Umbilical cord (tissue), 2 donors: ENCODE measurements around the gene MACF1. TPM values are rescaled to one million over a fixed set of nuclear protein-coding genes. Genes with fewer than 3 reads are reported as not detected.

Experiments
- DNase-seq: peaks from one replicate; pipeline ENCODE4 v3.0.0-alpha.2; 2015; ENCODE audit warnings: low spot score
- total RNA-seq: library from RNA; depleted of rRNA; stranded (reverse); fragments of >200 nt; gene quantifications from one replicate; pipeline ENCODE4 v1.2.3, GENCODE V29; 2014; ENCODE audit warnings: low replicate concordance; ENCODE audit not compliant: insufficient read depth

The MACF1 gene
- total RNA-seq, 1 donor from 2014 or later, result 584 TPM

DNA sequence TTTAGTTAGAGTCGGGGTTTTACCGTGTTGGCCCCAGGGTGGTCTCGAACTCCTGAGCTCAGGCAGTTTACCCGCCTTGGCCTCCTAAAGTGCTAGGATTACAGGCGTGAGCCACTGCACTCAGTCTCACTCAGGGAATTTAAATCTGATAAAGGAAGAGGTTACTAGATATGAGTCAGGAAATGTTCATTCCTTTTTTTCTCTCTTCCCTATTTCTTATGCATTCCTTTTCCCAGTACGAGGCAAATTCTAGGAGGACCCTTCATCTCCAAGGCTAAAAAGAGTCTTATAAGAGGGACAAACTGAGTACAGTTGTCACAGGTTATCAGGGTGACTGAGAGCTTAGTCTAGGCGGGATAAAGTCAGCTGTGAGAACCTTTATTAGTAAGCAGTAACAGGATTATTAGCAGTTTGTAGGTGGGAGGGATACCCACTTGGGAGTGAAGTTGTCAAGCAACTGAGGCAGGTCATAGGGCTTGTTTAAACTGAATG lies 9.1 kb downstream of the MACF1 start:
- DNase-seq, result peak; percentile 71

DNA sequence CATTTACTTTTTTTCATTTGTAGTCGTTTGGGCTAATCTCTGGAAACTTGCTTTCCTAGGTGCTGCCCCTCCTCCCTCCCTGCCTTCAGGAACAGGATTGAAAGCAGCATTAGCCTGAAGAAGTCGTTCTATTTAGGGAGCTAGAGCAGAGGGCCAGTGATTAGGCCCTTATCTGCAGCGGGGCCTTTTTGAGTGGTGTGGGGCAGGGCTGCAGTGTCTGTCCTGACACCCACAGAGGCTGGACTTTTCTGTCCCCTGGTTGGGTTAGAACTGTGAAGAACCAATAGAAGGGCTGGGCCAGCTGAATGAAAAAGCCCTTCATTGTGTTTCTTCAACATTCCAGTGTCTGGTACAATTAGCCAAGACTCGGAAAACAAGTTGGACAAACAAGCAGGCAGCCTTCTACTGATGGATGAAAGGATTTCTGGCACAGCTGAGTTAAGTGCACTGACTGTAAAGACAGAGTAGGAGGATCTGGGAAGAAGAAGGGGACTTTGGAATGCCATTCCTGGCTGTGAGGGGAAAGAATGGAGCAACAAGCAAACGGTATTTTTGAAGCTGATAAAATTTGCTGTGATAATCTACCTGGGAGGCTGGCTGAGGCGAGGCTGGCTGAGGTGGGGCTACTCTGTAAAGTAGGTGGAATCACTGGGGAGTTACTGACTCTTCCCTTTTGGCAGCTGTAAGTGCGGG lies 9.7 kb downstream of the MACF1 start:
- DNase-seq, result peak; percentile 67

DNA sequence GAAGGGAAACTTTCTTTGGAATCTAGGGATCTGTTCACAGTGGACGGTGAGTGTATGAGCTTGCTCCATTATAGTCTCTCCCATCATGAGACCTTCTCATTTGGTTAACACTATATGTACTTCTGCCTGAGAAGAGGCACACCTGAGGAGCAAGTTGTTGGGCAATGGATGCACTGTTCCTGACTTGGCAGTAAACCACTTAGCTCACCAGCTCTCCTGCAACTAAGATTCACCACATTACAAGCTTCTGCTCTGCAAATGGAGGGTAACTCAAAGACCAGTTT lies 10.2 kb downstream of the MACF1 start:
- DNase-seq, result peak; percentile 29

DNA sequence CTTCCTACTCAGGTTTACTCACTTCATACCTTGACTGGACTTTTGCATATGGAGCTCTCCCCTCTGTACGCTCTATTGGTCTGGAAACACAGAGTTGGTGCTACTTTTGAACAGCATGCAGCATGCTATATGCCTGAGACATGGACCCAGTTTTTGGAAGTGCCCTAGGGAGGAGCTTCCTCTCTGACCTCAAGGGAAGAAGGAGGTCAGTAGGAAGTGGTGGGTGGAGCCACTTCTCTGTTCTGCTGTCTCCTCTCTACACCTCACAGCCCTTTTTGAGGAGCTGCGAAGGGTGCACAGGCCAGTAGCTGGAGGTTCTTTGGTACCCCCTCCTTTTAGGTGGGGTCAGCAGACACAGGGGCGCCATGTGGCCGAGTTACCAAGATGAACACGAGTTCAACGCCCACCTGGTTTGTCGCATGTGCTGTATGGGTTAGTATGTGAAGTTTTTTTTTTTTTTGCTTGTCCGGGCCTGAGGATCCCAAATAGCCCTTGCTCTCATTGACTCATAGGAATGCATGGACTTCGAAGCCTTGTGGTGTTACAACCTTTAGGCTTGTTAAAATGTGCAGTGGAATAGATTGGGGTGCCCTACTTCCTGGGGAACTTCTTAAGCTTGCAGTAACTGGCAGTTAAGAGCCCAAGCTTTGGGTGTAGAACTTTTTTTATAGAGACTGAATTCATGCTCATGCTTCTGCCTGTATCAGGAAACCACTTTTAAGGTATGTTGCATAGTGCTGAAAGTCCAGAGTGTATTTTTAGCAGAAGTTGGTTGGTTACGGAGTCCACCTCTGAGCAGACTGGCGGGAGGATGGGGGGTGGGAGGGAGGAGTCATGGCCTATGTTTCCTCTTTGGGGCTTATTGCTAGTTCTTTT lies 10.7 kb downstream of the MACF1 start:
- no peak for DNase-seq

DNA sequence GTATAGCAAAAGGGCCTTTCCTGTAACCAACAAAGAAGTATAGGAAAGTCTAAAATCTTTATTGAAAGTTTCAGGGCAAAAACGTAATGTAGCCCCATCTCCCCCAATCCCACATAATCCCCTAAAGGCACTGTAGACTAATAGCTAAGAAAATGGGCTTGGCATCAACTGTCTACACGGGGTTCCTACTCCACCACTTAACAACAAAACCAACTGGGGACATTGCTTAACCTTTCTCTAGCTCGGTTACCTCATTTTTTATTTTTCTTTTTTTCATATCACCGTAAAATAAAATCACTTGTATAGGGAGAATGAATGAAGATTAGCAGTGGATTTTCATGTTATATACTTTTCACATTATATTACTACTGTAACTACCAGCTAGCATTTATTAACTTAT lies 12.3 kb downstream of the MACF1 start:
- DNase-seq, result no peak

DNA sequence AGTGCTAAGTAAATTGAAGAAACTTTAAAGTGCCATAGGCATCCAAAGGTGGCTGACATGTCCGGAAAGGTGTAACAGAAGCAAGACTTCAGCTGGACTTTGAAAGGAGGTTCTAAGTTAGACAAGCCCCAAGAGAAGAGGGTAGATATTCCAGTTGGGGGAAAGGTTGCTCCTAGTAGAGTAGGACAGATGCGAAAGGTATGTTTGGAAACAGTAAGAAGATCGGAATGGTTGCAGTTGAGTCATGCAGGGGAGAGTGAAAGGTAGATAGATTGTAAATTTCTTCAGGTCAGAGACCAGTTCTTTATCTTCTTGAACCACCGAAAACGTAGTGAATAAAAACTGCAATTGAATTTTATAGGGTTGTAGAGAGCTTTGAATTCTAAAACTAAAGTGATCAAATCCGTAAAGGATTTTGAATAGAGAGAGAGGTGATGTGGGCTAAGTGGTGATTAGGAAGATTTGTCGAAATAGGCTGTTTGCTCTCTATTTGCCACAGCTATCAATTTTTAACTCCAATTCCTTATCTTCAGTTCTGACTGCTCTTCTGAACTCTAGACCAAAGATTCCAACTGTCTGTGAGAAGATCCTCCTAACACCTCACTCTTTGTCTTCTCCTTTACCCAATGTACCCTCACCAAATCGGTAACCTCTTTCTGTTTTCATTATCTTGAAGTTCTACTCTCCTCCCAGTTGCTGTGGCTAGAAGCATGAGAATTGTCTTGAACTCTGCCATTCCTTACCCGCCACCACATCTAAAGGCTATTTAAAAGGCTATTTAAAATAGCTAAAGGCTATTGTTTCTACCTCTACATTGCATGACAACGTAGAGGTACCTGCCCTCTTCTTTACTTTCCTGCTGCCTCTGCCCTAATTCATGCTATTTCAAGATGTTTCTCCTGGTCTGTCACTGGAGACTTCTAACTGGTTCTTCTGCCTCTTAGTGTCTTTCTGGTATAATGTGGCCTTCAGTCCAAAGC lies 16.7 kb downstream of the MACF1 start:
- DNase-seq, result no peak

DNA sequence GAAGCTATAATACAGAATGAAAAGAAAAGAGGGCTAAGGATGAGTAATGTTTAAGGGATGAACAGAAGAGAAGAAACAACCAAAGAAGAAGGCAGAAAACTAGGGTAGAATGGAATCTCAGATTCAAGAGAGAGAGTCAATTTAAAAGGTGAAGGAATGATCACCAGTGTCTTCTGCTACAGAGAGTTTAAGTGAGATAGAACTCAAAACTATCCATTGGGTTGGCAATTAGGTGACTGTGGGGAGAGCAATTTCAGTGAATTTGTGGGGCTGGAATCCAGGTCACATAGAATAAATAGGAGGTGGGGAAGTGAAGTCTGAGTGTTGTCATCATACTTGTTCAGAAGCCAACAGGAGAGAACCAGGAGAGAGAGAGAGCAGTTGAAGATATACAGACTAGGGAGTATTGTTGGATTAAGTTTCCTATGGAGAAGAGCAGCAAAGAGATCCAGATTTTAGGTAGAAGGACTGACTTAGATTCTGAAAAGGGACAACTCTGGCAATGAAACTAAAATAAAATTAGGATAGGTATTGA lies 19.9 kb downstream of the MACF1 start:
- no peak for DNase-seq

DNA sequence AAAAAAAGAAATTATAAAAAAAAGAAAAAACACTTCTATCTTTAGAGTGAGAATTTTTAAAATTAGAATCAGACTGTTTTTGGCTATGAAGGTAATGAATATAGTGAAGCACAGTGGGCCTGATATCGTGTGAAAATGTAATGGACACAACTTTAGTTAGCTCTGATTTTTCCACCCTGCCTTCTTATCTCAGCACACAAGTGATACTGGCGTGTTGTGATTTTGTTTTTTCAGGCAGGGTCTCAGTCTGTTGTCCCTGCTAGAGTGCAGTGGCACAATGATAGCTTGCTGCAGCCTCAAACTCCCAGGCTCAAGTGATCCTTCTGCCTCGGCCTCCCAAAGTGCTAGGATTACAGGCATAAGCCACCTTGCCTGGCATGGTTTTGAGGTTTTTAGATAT lies 22.3 kb downstream of the MACF1 start:
- DNase-seq, result no peak

DNA sequence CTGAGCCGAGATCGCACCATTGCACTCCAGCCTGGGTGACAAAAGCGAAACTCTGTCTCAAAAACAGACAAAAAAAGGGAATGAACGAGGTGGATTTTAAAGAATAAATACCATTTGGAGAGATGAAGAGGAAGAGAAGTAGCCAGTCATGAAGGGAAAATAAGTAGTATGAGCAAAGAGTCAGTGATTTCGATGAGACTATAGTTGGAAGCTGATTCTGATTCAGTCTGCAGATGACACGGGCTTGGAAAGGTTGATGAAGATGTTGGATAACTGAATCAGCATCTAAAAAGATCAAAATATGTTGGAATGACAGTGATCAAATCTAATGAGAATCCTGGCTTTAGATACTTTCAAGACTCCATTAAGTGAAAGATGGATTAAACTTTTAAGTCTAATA lies 23.8 kb downstream of the MACF1 start:
- no peak for DNase-seq

DNA sequence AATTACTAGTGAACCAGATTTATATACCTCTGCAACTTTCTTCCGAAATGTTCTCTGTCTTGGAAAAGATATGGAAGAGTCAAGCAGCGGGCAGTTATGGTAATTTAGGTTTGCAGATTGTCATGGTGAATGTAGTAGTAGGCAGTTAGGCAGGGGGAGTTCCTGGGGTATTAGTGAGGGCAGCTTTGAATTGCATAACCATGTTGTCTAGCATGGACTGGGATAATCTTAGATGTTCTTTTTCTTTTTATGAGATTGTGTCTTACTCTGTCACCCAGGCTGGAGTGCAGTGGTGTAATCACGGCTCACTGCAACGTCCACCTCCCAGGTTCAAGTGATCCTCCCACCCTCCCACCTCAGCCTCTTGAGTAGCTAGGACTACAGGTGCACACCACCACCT lies 25.0 kb downstream of the MACF1 start:
- no peak for DNase-seq

DNA sequence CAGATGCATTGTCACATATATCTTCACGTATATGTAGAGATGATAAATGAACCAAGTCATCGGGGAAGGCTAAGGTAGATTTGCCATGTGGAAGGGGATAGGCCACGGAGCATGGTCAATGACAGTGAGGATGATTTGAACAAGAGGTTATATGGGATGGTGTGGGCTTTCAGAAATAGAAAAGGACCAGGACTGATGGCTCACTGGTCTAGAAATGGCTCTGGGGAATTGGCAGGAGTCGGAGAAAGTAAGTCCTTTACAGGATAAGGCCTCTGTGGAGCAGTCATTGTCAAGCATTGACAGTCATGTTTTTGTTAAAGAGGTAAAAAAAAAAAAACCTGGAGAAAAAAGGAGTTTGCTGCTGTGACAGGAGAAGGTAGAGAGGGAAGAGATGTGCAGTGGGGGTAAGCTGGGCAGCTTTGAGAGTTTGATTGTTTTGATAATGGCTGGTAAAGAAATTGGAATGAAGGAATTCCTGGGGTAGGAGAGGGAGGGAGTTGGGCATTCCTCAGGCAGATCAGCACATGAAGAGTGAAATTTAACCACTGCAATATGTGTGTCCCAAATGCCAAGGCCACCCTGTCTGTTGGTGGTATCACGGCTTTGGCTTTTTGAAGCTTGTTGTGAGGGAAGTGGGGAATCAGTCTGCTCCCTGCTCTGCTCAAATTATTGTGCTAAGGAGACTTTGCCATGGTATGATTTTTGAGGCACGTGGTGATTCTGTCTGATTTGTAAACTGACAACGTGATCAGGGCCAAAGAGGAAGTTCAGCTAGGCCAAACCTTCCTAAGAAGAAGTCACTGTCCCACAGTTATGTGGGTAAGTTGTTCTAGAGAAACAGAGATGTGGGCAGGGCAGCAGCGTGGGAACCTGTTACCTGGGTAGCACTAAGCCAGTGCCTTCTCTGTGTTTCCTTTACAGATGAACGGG lies 26.0 kb downstream of the MACF1 start:
- DNase-seq, result no peak

DNA sequence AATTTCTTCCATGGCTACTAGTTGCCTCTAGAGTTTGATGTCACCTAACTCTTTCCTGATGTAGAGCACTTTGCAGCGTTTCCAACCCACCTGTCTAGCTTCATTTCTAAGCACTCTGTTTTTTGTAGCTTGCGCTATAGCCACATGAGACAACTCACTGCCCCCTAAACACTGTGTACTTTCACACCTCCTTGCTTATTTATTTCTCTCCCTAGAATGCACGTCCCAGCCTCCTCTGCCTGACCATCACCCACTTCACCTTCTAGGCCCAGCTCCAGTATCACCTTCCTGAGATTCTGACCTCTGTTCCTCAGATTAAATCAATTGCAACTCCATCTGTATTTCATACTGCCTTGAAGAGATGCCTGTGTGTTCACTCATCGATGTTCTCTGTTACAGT lies 32.5 kb downstream of the MACF1 start:
- no peak for DNase-seq

DNA sequence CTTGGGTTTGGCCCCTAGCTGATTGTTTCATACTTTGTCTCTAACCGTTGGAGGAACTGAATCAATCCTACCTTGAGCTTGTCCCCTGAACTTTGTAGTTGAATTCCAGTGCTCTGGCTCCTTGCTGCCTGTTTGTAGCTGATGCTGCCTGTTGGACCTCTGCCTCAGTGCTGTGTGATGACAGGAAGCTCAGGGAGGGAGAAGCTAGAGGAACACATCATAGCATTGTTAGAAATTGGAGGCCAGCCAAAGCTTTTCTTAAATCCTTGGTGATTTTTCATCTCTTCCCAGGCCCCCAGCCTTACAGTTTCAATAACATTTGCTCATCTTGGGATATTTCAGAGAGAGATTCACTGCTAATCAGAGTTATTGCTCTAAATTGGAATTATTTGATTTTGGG lies 34.0 kb downstream of the MACF1 start:
- peak; percentile 75 for DNase-seq

DNA sequence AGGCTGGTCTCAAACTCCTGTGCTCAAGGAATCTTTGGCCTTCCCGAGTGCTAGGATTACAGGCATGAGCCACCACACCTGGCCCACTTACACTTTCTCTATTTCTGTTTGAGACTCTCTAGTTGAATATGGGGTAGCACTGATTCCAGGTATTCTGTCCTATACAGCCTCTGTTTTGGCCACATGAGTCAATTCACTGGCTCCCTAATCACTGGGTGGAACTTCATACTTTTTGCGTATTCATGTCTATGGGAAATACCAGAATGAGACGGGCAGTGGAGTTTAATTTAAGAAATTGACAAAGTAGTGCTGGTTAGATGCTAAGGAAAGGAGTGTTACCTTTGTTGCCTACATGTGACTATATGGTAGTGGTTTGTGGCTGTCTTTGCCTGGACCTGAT lies 35.5 kb downstream of the MACF1 start:
- no peak for DNase-seq

DNA sequence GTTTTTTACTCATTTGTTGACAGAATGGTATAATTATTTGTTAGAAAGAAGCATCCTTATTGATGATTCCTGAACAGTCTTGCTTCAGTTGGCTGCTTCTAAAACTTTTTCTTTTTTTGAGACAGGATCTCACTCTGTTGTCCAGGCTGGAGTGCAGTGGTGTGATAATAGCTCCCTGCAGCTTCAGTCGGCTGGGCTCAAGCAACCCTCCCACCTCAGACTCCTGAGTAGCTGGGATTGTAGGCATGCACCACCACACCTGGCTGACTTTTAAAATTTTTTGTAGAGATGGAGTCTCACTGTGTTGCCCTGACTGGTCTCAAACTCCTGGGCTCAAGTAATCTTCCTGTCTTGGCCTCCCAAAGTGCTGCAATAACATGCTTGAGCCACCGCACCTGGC lies 38.8 kb downstream of the MACF1 start:
- DNase-seq, result no peak

DNA sequence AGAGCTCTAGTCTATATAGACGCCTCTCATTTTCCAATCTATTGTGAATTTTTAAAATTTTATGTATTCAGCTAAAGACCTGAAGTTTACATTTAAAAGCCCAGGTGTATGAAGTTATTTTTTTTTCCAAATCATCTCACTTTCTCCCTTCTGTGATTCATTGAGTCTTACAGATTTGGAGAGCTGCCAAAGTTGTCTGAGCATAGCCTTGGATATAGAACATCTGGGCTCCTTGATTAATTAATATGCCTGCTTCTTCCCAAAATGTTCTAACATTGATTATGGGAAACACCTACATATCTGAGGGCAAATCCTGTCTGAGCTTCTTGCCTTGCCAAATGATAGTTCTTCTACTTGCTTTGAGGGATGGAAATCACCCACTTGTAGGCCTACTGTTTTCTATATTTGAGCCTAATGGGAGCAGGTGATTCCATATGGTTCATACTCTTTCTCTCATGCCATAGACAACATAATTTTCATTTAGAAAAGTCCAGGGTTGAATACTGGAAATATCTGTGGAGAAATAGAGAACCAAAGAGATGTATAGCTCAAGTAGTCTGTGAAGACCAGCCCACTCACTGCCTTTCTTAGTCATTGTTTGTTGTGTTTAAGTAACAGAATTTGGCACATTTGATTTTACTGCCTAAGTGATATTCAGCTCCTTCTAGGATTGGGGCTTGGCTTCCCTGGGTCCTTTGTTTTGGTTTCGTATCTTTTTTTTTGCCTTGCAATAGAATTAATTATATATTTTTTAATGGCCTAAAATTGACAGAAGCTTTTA lies 46.2 kb downstream of the MACF1 start:
- DNase-seq, result no peak

DNA sequence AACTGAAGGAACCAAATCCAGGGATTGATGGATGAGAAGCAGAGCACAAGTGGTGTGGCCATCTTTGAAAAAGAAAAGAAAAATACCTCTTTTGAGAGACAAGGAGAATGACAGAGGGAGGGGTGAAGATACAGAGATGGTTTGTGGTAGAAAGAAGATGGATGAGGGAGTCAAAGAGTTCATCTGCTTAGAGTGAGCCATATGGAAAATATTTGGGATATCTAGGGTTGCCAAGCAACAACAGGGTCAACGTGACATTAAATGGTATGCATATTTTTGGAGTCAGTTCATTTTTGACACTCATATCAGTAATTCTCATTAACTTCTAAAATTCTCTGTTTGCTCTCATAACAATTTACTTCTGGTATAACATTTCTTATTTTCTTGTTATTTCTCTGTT lies 50.7 kb downstream of the MACF1 start:
- DNase-seq, result peak; percentile 43

DNA sequence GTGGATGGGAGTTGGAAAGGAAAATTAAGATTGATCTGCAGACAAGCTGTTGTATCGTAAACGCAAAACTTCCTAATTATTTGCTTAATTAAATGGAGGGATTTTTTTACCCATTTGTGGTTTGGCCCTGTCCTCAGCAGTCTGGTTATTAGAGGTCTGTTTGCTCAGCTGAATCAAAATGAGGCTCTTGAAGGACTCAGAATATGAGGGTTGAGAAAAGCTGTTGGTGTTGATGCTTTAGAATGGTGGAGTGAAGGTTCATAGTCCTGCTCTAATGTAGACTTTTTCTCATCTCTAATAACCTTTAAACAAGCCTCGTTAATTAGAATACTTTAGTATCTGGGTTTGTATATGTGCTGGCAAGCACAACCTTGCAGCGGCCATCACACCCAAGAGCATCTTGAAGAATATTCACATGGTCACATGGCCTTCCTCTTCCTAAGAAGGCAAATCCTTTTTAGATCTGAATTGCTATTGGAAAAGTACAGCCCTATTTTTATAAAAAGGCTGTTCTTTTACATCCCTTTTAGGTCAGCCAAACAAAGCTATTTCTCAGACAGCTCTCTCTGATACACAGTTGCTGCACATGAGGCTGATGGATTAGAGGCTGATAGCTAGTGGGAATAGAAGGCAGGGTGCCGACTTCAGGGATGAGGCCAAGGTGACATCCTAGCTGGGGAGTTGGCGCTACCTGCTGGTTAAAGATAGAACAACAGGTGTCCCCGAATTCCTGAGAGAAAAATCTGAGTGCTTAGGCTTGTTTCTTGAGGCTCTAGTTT lies 53.8 kb downstream of the MACF1 start:
- DNase-seq, result peak; percentile 72

DNA sequence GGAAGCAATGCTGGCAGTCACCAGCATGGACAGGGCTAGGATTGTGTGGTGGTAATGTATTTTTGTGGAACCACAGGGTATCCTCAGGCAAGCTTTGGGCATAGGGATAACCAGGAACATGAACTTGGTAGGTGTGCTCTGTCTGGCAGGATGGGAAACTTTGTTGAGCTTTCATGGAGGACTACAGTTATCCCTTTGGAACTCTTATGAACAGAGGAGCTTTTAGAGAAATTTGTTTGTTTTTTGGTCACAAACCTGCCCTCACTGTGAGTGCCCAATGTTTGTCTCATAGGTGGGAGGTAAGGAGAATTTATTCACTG lies 54.4 kb downstream of the MACF1 start:
- DNase-seq, result no peak
